Measurements from ENCODE around the gene ACSM3.
"Not testable (repeated sequence)": the region's sequence is repeated elsewhere in the genome, so short reads cannot be mapped to it uniquely, and the experiment has no call there.

ACSM3 gene, protein sequence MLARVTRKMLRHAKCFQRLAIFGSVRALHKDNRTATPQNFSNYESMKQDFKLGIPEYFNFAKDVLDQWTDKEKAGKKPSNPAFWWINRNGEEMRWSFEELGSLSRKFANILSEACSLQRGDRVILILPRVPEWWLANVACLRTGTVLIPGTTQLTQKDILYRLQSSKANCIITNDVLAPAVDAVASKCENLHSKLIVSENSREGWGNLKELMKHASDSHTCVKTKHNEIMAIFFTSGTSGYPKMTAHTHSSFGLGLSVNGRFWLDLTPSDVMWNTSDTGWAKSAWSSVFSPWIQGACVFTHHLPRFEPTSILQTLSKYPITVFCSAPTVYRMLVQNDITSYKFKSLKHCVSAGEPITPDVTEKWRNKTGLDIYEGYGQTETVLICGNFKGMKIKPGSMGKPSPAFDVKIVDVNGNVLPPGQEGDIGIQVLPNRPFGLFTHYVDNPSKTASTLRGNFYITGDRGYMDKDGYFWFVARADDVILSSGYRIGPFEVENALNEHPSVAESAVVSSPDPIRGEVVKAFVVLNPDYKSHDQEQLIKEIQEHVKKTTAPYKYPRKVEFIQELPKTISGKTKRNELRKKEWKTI

DNA sequence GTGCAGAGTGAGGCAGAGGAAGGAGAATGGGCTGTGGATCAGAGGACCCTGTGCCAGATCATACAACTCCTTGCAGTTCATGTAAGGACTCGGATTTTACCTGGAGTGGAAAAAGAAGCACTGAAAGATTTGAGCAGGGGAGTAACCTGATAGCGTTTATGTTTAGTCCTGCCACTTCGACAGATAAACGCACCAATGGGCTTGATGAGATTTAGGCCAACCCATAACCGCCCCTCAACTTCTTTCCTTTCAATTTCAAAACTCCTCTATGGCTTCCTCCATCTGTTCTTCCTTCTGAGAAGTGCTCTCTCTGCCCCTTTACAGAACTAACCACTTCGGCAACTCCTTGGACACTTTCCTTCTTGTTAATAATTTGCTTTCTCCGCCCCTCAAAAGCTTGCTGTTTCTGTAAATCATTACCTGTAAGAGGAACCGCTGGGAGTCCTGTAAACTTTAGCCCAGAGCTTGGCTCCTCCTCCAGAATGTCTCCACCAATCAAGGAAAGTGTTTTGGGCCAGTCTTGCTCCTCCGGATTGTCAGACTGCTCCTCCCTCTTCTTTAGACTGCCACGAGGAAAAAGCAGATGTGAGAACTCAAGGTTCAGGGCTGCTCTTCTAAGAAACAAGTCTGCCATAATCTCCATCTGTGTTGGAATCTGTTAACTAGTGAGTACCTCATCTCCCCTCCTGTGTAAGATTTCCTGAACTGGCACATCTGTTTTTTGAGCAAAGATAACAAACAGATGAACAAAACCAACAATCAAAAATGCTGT is at the start of gene ACSM3:
Gene ACSM3 (plus strand): TSS at position 554 of the 772 bp plus-strand sequence. CDS start 6,021 bp downstream, outside the sequence.
- DNase-seq (ENCODE audit: low read depth, low spot score), result peak; percentile 32

DNA sequence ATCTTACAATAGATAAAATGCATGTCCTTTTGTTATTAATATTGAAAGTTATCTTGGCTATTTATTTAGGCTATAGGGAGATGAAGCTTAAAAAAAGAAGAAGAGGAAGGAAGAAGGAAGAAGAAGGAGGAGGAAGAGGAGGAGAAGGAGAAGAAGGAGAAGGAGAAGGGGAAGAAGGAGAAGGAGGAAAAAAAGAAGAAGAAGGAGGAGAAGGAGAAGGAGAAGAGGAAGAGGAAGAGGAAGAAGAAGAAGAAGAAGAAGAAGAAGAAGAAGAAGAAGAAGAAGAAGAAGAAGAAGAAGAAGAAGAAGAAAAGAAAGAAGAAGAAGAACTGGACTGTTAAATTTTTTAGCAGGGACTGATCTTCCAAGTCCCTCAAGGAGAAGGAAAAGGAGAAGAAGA is 46.1 kb upstream of the ACSM3 start:
- DNase-seq (ENCODE audit: low read depth, low spot score), result not testable (repeated sequence)

- no peak for DNase-seq (ENCODE audit: low read depth, low spot score)
Observed at GRCh38 chr16:20720251-20720650, 43.6 kb upstream of the ACSM3 start.

DNA sequence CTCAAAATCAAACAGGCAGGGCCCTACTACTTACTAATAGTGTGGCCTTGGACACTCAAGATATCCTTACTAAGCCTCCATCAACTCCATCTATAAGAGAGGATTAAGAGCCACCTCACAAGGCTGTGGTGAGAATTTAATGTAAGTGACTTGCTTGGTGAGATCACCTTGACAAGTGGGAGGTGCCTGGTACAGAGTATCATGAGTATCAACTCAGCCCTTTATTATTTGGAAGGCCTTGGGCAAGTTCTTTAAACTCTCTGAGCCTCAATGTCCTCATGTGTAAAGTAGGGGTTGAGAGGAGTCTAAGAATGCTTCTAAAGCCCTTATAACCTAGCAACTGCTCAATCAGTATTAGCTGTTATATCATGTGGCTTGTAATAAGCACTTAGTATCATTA is 37.2 kb upstream of the ACSM3 start:
- no peak for DNase-seq (ENCODE audit: low read depth, low spot score)

- no peak for DNase-seq (ENCODE audit: low read depth, low spot score)
Observed at GRCh38 chr16:20727181-20727580, 36.6 kb upstream of the ACSM3 start.

DNA sequence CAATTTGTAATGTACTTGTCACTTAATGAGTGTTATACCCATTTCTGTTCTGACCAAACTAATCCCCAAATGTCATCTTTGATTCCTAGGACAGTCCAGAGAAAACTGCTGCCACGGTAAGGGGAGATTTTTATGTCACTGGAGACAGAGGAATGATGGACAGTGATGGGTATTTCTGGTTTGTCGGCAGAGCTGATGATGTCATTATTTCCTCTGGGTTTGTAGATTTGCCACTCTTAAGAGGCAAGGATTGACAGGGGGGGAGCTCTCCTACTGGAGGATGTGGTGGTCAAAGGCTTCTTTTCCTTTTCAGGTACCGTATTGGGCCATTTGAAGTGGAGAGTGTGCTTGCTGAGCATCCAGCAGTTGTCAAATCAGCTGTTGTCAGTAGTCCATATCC is 34.7 kb upstream of the ACSM3 start:
- no peak for DNase-seq (ENCODE audit: low read depth, low spot score)

DNA sequence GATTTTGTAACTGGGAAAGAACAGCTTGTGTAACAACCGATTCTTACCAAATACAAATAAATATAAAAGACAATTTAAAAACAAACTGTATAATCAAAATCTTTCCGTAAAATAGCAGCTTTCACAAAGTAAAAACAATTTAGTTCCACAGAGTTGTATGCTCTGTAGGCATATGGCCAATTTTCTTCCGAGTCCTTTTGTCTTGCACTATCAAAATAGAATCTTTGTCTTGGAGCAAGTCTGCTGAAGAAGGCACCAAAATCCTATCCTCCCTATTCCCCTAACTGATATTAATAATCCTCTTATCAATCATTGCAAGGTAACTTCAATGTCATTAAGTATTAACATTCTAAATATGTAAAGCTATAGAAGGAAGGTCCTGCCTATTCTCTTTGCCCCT is 29.8 kb upstream of the ACSM3 start:
- DNase-seq (ENCODE audit: low read depth, low spot score), result no peak

DNA sequence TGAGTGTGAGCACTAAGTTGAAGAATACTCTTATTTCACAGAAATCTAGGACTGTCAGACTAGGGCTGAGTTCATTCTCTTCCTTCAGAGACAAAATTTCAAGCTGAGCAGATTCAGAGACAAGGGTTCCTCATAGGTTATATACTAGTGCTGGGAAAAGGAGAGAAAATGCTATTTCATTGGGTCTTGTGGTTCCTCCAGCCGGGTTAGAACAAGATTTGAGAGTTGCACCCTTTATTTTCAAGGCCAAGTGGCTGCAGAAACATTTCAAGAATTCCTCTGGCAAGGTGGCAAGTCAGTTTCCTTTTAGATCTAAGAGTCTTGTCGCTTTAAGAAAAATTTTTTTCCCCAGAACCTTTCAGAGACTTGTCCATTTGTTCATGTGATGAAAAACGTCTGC is 29.0 kb upstream of the ACSM3 start:
- no peak for DNase-seq (ENCODE audit: low read depth, low spot score)

- DNase-seq (ENCODE audit: low read depth, low spot score), result no peak
Observed at GRCh38 chr16:20735490-20735889, 28.3 kb upstream of the ACSM3 start.

DNA sequence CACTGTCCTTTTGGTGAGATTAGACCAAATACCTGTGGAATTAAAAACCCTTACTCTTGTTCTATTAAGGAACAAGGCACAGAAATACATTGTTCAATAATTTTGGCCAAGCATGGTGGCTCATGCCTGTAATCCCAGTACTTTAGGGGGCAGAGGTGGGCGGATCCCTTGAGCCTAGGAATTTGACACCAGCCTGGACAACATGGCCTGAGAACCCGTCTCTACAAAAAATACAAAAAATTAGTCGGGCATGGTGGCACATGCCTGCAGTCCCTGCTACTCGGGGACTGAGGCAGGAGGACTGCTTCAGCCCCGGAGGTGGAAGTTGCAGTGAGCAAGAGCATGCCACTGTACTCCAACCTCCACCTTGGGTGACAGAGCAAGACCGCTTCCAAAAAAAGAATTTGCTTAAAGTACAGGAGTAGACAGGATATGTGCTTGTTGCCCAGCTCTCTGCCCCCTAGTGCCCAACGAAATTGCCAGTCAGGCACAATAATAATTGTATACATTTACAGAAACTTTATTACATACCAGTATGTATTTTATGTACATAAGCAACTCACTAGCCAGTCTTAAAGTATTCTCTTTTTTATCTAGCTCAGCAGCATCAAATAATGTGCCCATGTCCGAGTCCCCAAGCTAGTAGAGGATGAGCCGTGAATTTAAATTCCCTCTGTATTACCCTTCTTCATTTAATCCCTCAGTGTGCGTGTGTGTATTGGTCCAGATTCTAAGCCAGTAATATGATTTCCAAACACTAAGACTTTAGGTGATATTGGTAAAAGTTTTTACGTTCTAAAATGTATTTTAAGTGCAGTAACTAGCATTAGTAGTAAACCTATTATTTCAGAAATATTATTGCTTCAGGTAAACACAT is 23.6 kb upstream of the ACSM3 start:
- peak; percentile 17 for DNase-seq (ENCODE audit: low read depth, low spot score)

DNA sequence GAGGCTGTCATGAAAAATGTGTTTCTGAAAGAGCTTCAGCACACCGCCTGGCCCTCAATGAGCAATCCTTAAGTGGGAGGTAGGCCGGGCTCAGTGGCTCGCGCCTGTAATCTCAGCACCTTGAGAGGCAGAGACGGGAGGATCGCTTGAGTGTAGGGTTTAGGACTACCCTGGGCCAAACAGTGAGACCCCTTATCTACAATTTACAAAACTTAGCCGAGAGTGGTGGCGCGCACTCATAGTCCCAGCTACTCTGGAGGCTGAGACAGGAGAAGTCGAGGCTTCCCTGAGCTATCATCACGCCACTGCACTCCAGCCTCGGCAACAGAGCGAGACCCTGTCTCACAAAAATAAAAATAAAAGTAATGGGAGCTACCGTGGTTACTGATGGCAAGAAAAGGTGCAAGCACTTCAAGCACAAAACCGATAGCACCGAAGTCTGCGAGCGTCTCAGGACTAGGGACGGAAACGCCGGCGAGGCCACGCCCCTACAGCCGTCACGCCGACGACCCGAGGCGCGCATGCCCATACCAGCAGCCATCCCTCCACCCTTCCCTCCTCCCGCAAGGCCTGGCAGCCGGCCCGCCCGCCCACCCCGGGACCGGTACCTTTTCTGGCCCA is 22.8 kb upstream of the ACSM3 start:
- DNase-seq (ENCODE audit: low read depth, low spot score), result peak; percentile 91

DNA sequence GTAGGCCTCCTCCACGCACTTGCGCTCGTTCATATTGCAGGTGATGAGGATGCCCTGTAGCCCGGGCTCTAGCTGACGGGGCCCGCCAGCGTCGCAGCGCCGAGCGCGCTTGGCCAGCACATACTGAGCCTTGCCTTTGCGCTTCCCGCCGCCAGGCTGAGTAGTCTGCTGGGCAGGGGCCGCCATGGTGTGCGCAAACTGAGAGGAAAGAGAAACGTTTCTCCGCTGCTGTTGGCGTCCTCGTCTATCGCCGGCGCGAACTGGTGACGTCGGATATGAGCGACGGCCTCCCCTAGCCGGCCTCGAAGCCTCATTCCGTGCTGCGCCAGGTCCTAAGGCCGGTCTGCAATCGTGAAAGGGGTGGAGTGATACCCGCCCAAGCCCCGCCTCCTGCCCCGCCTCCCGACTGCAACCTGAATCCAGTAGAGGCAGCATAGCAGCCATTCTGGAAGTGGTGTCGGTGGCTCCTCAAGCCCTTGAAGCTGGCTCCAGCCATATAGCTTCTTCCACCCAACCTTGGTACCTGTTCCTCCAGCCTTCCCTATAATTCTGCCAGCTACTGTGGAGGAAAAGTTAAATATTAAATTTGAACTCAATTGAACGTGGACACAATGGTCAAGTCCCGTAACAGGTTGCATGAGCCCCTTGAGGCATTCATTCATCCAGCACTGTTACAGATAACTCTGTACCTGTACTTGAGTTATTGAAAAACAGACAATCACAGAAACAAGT is 22.1 kb upstream of the ACSM3 start, which contains the start of gene THUMPD1:
Gene THUMPD1 (minus strand): TSS at position 265 of the 732 bp plus-strand sequence. CDS start 79 bp downstream, at position 186.
- peak; percentile 98 for DNase-seq (ENCODE audit: low read depth, low spot score)

DNA sequence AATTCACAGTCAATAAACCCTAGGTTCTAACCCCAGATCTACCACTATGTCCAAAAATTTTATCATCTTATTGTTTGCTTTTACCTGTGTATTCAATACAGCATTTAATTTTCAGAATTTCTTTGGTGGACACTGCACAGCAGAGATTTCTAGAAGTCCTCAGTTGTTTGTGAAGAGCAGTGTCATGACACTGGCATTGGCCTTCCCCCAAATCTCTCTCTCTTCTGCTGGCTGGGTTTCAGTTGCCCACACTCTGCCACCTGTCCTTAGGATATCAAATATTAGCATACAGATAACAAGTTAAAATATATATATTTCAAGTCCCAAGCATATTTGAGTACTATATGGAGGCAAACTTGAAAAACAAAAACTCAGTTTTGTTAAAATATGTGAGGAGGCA is 20.2 kb upstream of the ACSM3 start:
- DNase-seq (ENCODE audit: low read depth, low spot score), result no peak

GRCh38 chr16:20744922-20745440 is 18.8 kb upstream of the ACSM3 start:
- no peak for DNase-seq (ENCODE audit: low read depth, low spot score)

DNA sequence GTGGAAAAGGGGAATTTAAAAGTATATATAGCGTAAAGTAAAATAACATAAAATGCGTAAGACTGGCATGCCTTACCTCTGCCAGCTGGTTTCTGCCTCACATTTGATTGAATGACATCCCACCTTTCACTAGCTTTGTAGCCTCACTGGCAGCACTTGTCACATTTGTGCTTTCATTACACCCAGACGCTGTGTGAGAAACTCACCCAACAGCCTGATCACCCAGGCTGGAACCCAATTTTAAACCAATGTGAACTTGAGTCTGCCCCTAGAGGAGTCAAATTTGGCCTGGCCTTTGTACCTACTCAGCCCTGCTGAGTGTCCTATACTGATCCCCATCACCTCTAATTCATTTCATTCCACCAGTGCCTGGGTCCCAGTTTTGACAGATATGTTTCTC is 17.4 kb upstream of the ACSM3 start:
- no peak for DNase-seq (ENCODE audit: low read depth, low spot score)

GRCh38 chr16:20747030-20747816 is 16.6 kb upstream of the ACSM3 start:
- no peak for DNase-seq (ENCODE audit: low read depth, low spot score)

- DNase-seq (ENCODE audit: low read depth, low spot score), result no peak
Observed at GRCh38 chr16:20749474-20749873, 14.3 kb upstream of the ACSM3 start.

- DNase-seq (ENCODE audit: low read depth, low spot score), result no peak
Observed at GRCh38 chr16:20750558-20750957, 13.3 kb upstream of the ACSM3 start.

DNA sequence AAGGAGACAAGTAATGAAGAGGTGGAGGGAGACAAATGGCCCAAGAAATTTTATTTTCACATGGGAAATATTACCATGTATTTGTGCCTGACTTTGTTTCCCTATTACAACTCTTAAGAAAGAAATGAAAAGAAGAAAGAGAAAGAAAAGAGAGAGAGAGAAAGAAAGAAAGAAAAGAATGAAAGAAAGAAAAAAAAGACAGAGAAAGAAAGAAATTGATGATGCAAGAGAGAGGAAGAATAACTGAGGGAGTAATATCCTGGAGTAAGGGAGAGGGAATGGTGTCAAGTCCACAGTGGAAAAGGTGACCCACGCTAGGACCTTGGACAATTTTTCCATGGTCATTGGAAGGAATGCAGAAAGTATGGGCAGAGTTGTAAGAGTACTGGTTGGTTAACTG is 10.1 kb upstream of the ACSM3 start:
- DNase-seq (ENCODE audit: low read depth, low spot score), result no peak

Measured in astrocyte of the hippocampus (primary cell).